SK-N-MC (cell line): ENCODE results near the gene TFEB.

Experiments used
- EZH2 ChIP-seq: fragments of 200-600 bp; sonication (generic); IDR thresholded peaks from one replicate; pipeline ENCODE4 v1.6.1; 2017; ENCODE audit warnings: antibody characterized with exemption
- POLR2AphosphoS5 ChIP-seq: IDR thresholded peaks from 2 replicates; pipeline ENCODE4 v1.6.1; 2012; ENCODE audit warnings: mild to moderate bottlenecking, low read depth, low read length, borderline replicate concordance

DNA sequence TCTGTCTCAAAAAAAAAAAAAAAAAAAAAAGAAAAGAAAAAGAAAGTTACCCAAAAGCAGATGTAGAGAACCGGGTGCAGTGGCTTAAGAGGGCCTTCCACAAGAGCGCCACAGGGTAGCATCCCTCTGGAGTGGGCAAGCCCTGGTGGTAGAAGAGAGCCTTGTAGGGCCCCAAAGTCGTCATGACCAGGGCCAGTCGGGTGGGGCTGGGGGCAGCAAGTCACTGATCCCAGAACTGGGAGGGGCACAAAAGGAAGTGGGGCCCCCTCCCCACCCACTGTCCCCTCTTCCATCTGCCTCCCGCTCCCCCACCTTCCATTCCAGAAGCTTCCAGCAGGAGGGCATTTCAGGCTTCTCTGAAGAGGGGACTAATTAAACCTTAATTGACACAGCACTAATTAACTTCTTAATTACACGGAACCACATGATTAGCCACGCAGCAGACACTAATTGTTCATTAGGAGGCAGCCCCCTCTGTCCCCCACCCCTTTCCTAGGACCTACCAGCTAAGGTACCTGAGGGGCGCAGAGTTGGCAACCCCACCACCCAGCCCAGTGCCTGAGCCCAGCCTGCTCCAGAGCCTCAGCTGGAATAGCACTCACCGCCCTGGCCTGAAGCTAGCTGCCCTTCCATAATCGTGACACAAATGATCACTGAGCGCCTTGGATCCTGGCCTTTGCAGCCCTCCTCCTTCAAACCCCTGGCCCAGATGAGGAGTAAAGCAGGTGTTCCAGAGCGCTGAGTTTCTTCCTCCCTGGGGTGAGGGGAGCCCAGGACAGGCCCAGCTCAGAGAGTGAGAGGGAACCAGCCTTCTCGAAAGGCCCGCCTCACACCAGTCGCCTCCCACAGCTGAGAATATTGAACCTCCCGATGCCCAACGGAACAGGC lies 62.3 kb downstream of the TFEB start:
- TF ChIP-seq POLR2AphosphoS5 (no peak), EZH2 (no peak)
